K562 (cell line): ENCODE data around the gene KTN1. TPM values are rescaled to one million over a fixed set of nuclear protein-coding genes. Genes with fewer than 3 reads are reported as not detected.
A peak's percentile ranks its signal among the peaks of the same experiment; 100 is the strongest.

ENCODE experiments used
- ATAC-seq: fragments of 200-7000 bp; cut with Tn5 transposase; 3 replicates; pipeline ENCODE4 v1.9.1; 2020; ENCODE audit warnings: moderate library complexity
- BruUV-seq: library from RNA; stranded (reverse); fragments of 400-500 nt; replicated peaks from 2 replicates; lab custom pipeline; 2021; lab: Mats Ljungman, UMichigan
- CTCF ChIA-PET: fragments of 300-600 bp; formaldehyde crosslinking; extraction: SDS; loops from one replicate; lab custom pipeline; 2021; ENCODE audit warnings: low intra/inter-chr PET ratio; lab: Yijun Ruan, JAX
- POLR2A ChIA-PET: fragments of 300-600, 350-650 bp; sonication (Branson Sonifier 250); formaldehyde crosslinking; extraction: SDS; loops from one replicate; lab custom pipeline; 2021; ENCODE audit warnings: antibody characterized with exemption, inconsistent platforms; lab: Yijun Ruan, JAX
- DNase-seq, 4 experiments: peaks; one replicate each; pipeline versions ENCODE4 v3.0.0 to v3.0.0-alpha.2; 2011 to 2018; ENCODE audit warnings: low spot score in 3 of 4, mixed read lengths in 3 of 4; ENCODE audit errors: extremely low read depth in 1 of 4
- FAIRE-seq: peaks from 2 replicates; lab custom pipeline; 2011; peaks lifted over from hg19 to GRCh38; lab: Jason Lieb, UNC
- H2AFZ ChIP-seq: 2 replicates; pipeline ENCODE4 v1.6.0; 2011; ENCODE audit warnings: low read depth, low read length, control low read depth, inconsistent platforms
- H3K27ac ChIP-seq: fragments of 200-600 bp; 3 replicates; pipeline ENCODE4 v1.8.0; 2011; ENCODE audit warnings: low read depth, mild to moderate bottlenecking, control low read depth, inconsistent platforms, low read length, moderate library complexity, mixed read lengths; ENCODE audit errors: extremely low read depth
- H3K27me3 ChIP-seq, 2 experiments: fragments of 300-600 bp in 1 of 2; 2 replicates in 1 of 2; 3 replicates in 1 of 2; pipeline versions ENCODE4 v1.6.0 to v1.8.0; 2011; ENCODE audit warnings: inconsistent platforms in 2 of 2, low read length in 2 of 2, mild to moderate bottlenecking in 1 of 2, mixed read lengths in 1 of 2, moderate library complexity in 1 of 2; ENCODE audit not compliant: control insufficient read depth in 2 of 2, insufficient read depth in 2 of 2
- H3K36me3 ChIP-seq: fragments of 300-600 bp; 3 replicates; pipeline ENCODE4 v1.8.0; 2011; ENCODE audit warnings: mild to moderate bottlenecking, low read length, inconsistent platforms; ENCODE audit not compliant: control insufficient read depth, insufficient read depth
- H3K4me1 ChIP-seq, 2 experiments: fragments of 200-600 bp in 1 of 2; replicated peaks in 1 of 2; 2 replicates in 1 of 2; 3 replicates in 1 of 2; pipeline versions ENCODE4 v1.5.1 to v1.8.0; 2011; ENCODE audit warnings: inconsistent platforms in 2 of 2, low read length in 2 of 2, mild to moderate bottlenecking in 1 of 2, mixed read lengths in 1 of 2, moderate library complexity in 1 of 2; ENCODE audit not compliant: control insufficient read depth in 2 of 2, insufficient read depth in 2 of 2
- H3K4me2 ChIP-seq: 2 replicates; pipeline ENCODE4 v1.6.1; 2011; ENCODE audit warnings: low read length, control low read depth, inconsistent platforms, mixed read lengths; ENCODE audit not compliant: insufficient read depth
- H3K4me3 ChIP-seq: fragments of 200-600 bp; sonication (generic), shearing (Covaris generic); 2 replicates; pipeline ENCODE4 v1.5.1; 2016; ENCODE audit warnings: control low read depth, inconsistent platforms
- H3K79me2 ChIP-seq: fragments of 200-600 bp; 3 replicates; pipeline ENCODE4 v1.8.0; 2011; ENCODE audit warnings: low read length, inconsistent platforms; ENCODE audit not compliant: control insufficient read depth, insufficient read depth
- H3K9ac ChIP-seq, 2 experiments: 2 replicates each; pipeline versions ENCODE4 v1.6.0 to v1.6.1; 2011; ENCODE audit warnings: low read depth in 2 of 2, low read length in 2 of 2, control low read depth in 1 of 2, inconsistent platforms in 1 of 2, mild to moderate bottlenecking in 1 of 2, mixed read lengths in 1 of 2; ENCODE audit not compliant: insufficient read depth in 1 of 2
- H3K9me1 ChIP-seq: one replicate; pipeline ENCODE4 v1.6.0; 2011; ENCODE audit warnings: inconsistent platforms, mild to moderate bottlenecking, low read length, moderate library complexity; ENCODE audit not compliant: control insufficient read depth, insufficient read depth
- H3K9me3 ChIP-seq: replicated peaks from 2 replicates; pipeline ENCODE4 v1.5.1; 2011; ENCODE audit warnings: low read depth, low read length, inconsistent platforms; ENCODE audit not compliant: control insufficient read depth, insufficient read depth
- H4K20me1 ChIP-seq: replicated peaks from 2 replicates; pipeline ENCODE4 v1.6.1; 2011; ENCODE audit warnings: low read length, inconsistent platforms, mixed read lengths; ENCODE audit not compliant: control insufficient read depth, insufficient read depth
- CEBPB ChIP-seq: fragments of 450-650 bp; IDR thresholded peaks from 2 replicates; pipeline ENCODE4 v1.6.1; 2016; ENCODE audit warnings: missing genetic modification characterization, missing compliant biosample characterization
- RERE ChIP-seq: sonication (generic); formaldehyde crosslinking; IDR thresholded peaks from 2 replicates; pipeline ENCODE4 v1.8.0; 2023; ENCODE audit warnings: missing genetic modification reagents, mild to moderate bottlenecking, borderline replicate concordance
- ZNF408 ChIP-seq: fragments of 250-450 bp; sonication (Bioruptor Pico); IDR thresholded peaks from 2 replicates; pipeline ENCODE4 v1.4.0; 2020; ENCODE audit warnings: low read depth, mild to moderate bottlenecking, moderate library complexity
- WGBS: fragments of 100-300 bp; shearing (Covaris generic); methylation state at CpG from one replicate; pipeline ENCODE4 v1.1.6; 2016; ENCODE audit warnings: low coverage, mixed read lengths; ENCODE audit not compliant: insufficient coverage; ENCODE audit errors: missing lambda C conversion rate; 5-methylcytosine and 5-hydroxymethylcytosine counted together
- in situ Hi-C: fragments of 300-500 bp; cut with MboI; formaldehyde crosslinking; loops from 4 replicates; pipeline ENCODE4 v1.15.0; 2018; ENCODE audit warnings: inconsistent platforms, mixed read lengths
- intact Hi-C: fragments of 100-400 bp; cut with micrococcal nuclease; formaldehyde crosslinking; loops from 2 replicates; pipeline ENCODE4 v1.14.2; 2022
- polyA plus RNA-seq, 8 experiments: library from polyadenylated mRNA; depleted of rRNA in 4 of 8; stranded (reverse) in 5 of 8; unstranded in 3 of 8; fragments of >200 nt; fragmentation: Nextera tagmentation in 2 of 8; fragmentation: Illumina TruSeq in 1 of 8; extraction: Ambion mirVana in 2 of 8; extraction: Trizol in 1 of 8; gene quantifications; 2 replicates each; pipeline versions ENCODE4 v1.2.1 to v1.2.3, GENCODE V29; 2011 to 2014; ENCODE audit warnings: inconsistent platforms in 1 of 8, missing spikeins in 1 of 8
- total RNA-seq, 7 experiments: library from RNA; depleted of rRNA in 6 of 7; stranded (reverse); fragments of >200 nt in 6 of 7; fragmentation: Illumina TruSeq in 2 of 7; extraction: Trizol in 2 of 7; gene quantifications; 2 replicates each; pipeline versions ENCODE4 v1.2.1 to v1.2.3, GENCODE V29; 2011 to 2021; ENCODE audit warnings: low replicate concordance in 1 of 7

Gene KTN1
- total and polyA plus RNA-seq, 9 of the 15 experiments (the other 6 are each of a cell fraction or from before 2014, with no cell fraction given): 34.8 to 120 (median 63.6) TPM

DNA sequence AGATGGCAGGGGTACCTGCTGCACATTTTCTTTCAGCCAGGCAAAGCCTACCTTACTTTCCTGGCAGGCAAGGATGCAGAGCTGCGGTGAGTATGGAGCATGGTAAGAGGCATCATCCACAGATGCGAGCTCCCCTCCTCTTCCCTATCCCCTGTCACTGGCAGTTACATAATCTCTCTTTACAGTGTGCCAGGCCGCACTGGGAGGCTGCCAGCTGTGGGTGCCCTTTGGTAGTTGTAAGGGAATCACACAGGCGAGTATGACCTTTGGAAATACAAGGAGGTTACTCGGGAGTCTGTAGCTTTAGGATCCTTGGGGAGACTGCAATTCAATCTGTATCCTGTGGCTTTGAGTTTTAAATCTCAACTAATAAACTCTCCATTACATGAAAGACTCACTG is 132.5 kb downstream of the KTN1 start (continued):
- TF ChIP-seq RERE (CRISPR knock-in tag): no peak
- TF ChIP-seq, all 486 proteins: peak for 0

DNA sequence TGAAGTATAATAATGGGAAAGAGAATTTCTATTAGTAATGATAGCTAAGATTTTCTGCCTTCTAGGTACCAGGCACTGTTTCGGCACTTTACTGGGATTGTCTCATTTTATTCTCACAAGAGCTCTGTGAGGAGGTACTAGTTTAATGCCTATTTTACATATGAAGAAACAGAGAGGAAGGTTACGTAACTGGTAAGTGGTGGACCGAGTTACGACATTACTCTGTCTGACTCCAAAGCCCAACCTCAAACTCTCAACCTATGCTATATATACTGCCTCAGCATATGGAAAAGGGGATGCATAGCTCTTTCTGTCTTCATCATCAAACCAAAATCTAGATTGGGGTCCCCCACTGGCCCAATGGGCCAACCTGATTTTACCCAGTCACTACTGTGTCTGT is 133.5 kb downstream of the KTN1 start:
- ATAC-seq: no peak
- WGBS: 0% methylated on average over 4 of the region's 4 CpGs
- TF ChIP-seq ZNF408 (CRISPR knock-in tag) (no peak), CEBPB (peak; percentile 39; the same call in 1 of the 2 replicates)
- no peak overlapping the region for H3K4me3 ChIP-seq
- ChIA-PET POLR2A (interaction anchor here (0.7 to 1.0 kb wide), 3 partner anchors 10 to 116 kb away, joined by 3 to 4 read pairs (median 3); no protein-coding TSS in a partner anchor), CTCF (no interaction called here)
- in situ Hi-C loops: no loop called here
- no peak overlapping the region for H2AFZ ChIP-seq
- no peaks in the 10 kb centered on the region for H3K4me1 ChIP-seq
- no peak overlapping the region for H3K27ac ChIP-seq
- no TSS peak for BruUV-seq
- H3K9me1 ChIP-seq: no peaks in the 10 kb centered on the region
- H3K9me3 ChIP-seq: no peaks in the 10 kb centered on the region
- no peak overlapping the region for H3K9ac ChIP-seq
- H3K79me2 ChIP-seq: no peaks in the 10 kb centered on the region
- intact Hi-C loops: no loop called here
- peaks cover 3 to 12% of the 10 kb centered on the region in 2 experiments; a peak in 2 of 5 replicates for H3K27me3 ChIP-seq
- H4K20me1 ChIP-seq: no peaks in the 10 kb centered on the region
- no peak for DNase-seq
- no peak overlapping the region for H3K4me2 ChIP-seq
- no peak for FAIRE-seq
- H3K36me3 ChIP-seq: no peaks in the 10 kb centered on the region
